ENCODE measurements around the gene TEX54.

The TEX54 gene

DNA sequence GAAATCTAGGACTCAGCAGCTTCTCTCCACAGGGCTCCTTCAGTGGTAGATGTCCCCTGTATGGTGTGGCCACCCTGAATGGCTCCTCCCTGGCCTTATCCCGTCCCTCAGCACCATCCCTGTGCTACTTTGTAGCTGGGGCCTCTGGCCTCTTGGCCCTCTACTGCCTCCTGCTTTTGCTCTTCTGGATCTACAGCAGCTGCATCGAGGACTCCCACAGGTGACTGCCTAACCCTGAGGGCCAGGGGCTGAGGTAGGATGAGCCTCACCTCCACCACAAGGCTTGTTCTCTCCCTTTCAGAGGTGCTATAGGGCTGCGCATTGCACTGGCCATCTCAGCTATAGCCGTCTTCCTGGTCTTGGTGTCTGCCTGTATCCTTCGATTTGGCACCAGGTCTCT lies 43.6 kb downstream of the TEX54 start:
- no peak for DNase-seq (ENCODE audit: low read depth in 3 of 3)

- peak; percentile 92 to 97 (median 97) for DNase-seq (ENCODE audit: low read depth in 3 of 3)
Observed at GRCh38 chr11:62787005-62787759, 45.5 kb downstream of the TEX54 start, which contains the start of gene TMEM179B. TMEM179B (plus strand) TSS chr11:62787402; CDS start chr11:62787432, 30 bp downstream.

- DNase-seq (ENCODE audit: low read depth in 3 of 3): peak; percentile 70 to 74 (median 73)
Observed at GRCh38 chr11:62786318-62787004, 46.2 kb downstream of the TEX54 start.

- no peak for DNase-seq (ENCODE audit: low read depth in 3 of 3)
Observed at GRCh38 chr11:62782753-62783152, 49.9 kb downstream of the TEX54 start.
